Measurements from ENCODE around the gene LRTM1.

DNA sequence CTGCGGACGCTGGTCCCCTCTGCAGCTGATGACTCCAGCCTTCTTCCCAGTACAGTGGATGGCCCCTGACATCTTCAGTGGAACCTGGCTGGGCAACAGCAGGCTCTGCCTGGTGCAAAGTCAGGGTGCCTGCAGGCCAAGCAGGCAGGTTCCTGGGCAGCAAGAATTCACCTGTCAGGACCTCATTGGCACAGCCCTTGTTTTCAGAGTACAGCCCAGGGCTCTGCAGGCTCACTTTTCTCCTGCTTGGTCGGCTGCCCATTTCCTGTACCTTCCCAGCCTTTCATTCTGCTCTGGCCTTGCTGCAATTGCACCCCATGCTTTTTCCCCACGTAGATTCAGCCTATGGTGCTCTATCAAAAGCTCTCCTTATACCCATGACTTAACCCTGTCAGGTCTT is 56.0 kb downstream of the LRTM1 start:
- no peak for TF ChIP-seq GATA3 (IDR thresholded peaks at IDR 0.05; ENCODE audit: low read depth, low read length)
- TF ChIP-seq GATA2 (IDR thresholded peaks at IDR 0.05; ENCODE audit: low read depth, low read length) = no peak

Data from SH-SY5Y (cell line).